Dermis microvascular lymphatic vessel endothelial cell (primary cell): ENCODE data around the gene ERICH2. TPM values are rescaled to one million over a fixed set of nuclear protein-coding genes. Genes with fewer than 3 reads are reported as not detected.
A peak's percentile ranks its signal among the peaks of the same experiment; 100 is the strongest.

Source experiments
- DNase-seq, 2 donors: peaks; one replicate each; pipeline versions ENCODE4 v3.0.0 to v3.0.0-alpha.2; 2010; ENCODE audit warnings: low read depth in 2 of 2
- total RNA-seq: library from RNA; depleted of rRNA; stranded (reverse); fragments of >200 nt; gene quantifications from 2 replicates; pipeline ENCODE4 v1.2.1, GENCODE V29; 2014

The ERICH2 gene
- total RNA-seq, 1 donor from 2014 or later = not detected

- DNase-seq = no peak
Measured at GRCh38 chr2:170842785-170843184, 72.6 kb downstream of the ERICH2 start.

GRCh38 chr2:170843656-170844055, 73.5 kb downstream of the ERICH2 start:
- DNase-seq = peak in 1 of 2 donors; percentile 37

GRCh38 chr2:170845343-170845742, 75.2 kb downstream of the ERICH2 start:
- no peak for DNase-seq

GRCh38 chr2:170846314-170846713, 76.1 kb downstream of the ERICH2 start:
- DNase-seq = no peak

- DNase-seq = no peak
Measured at GRCh38 chr2:170847716-170848115, 77.5 kb downstream of the ERICH2 start.

Other genes starting within 250 kb of the ERICH2 start
- not detected in 2 replicates for gene SP5, start 55.0 kb upstream of the ERICH2 start, total RNA-seq
- 0.13 and 0.26 TPM in 2 replicates for gene GAD1, start 46.5 kb downstream of the ERICH2 start, total RNA-seq
- gene GORASP2, start 158.9 kb downstream of the ERICH2 start, total RNA-seq = 22.3 and 28.3 TPM in 2 replicates